Measurements from ENCODE around the gene SETD2. TPM values are rescaled to one million over a fixed set of nuclear protein-coding genes. Genes with fewer than 3 reads are reported as not detected.
A peak's percentile ranks its signal among the peaks of the same experiment; 100 is the strongest.

Gene SETD2
- total RNA-seq, 6 experiments from 2014 or later = 20.3 to 27.0 (median 21.9) TPM

GRCh38 chr3:47017504-47018268, 146.2 kb downstream of the SETD2 start:
- peaks cover 0 to 12% (median 0%) of the 10 kb centered on the region in 4 donors for H3K36me3 ChIP-seq

GRCh38 chr3:47016934-47017435, 146.9 kb downstream of the SETD2 start:
- no peaks in the 10 kb centered on the region for H3K27me3 ChIP-seq
- ATAC-seq (peak in 2 of 4 donors; percentile 3 to 11), DNase-seq (no peak)
- no peak overlapping the region for H3K4me3 ChIP-seq
- WGBS (ENCODE audit: insufficient coverage, low coverage, low lambda C conversion rate, missing lambda C conversion rate) = 40% methylated on average over 1 of the region's 1 CpG
- intact Hi-C loops (cut with DNase I) = no loop called here
- H3K9me3 ChIP-seq = no peaks in the 10 kb centered on the region
- H3K27ac ChIP-seq = peak overlapping the region in 1 of 3 donors; percentile 33
- peaks cover 0 to 37% (median 15%) of the 10 kb centered on the region in 4 donors for H3K4me1 ChIP-seq
- peaks cover 0 to 12% (median 0%) of the 10 kb centered on the region in 4 donors for H3K36me3 ChIP-seq
- TF ChIP-seq CTCF (IDR thresholded peaks at IDR 0.05) = no peak
- TF ChIP-seq POLR2A (IDR thresholded peaks at IDR 0.05) = no peak

More at GRCh38 chr3:47017504-47018268, 146.2 kb downstream of the SETD2 start:
- Histone ChIP-seq H3K4me3 (no peak overlapping the region), H3K9me3 (no peaks in the 10 kb centered on the region), H3K27me3 (no peaks in the 10 kb centered on the region), H3K27ac (peak overlapping the region in 1 of 3 donors; percentile 33), H3K4me1 (peaks cover 0 to 43% (median 15%) of the 10 kb centered on the region in 4 donors)
- TF ChIP-seq CTCF (IDR thresholded peaks at IDR 0.05) (no peak), POLR2A (IDR thresholded peaks at IDR 0.05) (no peak)
- WGBS (ENCODE audit: insufficient coverage, low coverage, low lambda C conversion rate, missing lambda C conversion rate) = 43% methylated on average over 6 of the region's 6 CpGs
- no peak for DNase-seq
- ATAC-seq = peak in 3 of 4 donors; percentile 9 to 40 (median 27)
- intact Hi-C loops (cut with DNase I) = no loop called here

- DNase-seq = peak in 1 of 3 donors; percentile 78
- intact Hi-C loops (cut with DNase I) = no loop called here
- WGBS (ENCODE audit: insufficient coverage, low coverage, low lambda C conversion rate, missing lambda C conversion rate) = 75% methylated on average over 4 of the region's 4 CpGs
- peaks cover 0 to 12% (median 0%) of the 10 kb centered on the region in 4 donors for H3K36me3 ChIP-seq
- peak; percentile 49 to 75 (median 66) for ATAC-seq
- H3K4me3 ChIP-seq = no peak overlapping the region
- no peaks in the 10 kb centered on the region for H3K9me3 ChIP-seq
- no peaks in the 10 kb centered on the region for H3K27me3 ChIP-seq
- TF ChIP-seq POLR2A (IDR thresholded peaks at IDR 0.05) (no peak), CTCF (IDR thresholded peaks at IDR 0.05) (no peak)
- H3K4me1 ChIP-seq = peaks cover 0 to 37% (median 15%) of the 10 kb centered on the region in 4 donors
- H3K27ac ChIP-seq = peak overlapping the region in 1 of 3 donors; percentile 33
Observed at GRCh38 chr3:47016086-47016933, 147.6 kb downstream of the SETD2 start.

GRCh38 chr3:47015151-47015550, 148.8 kb downstream of the SETD2 start:
- Histone ChIP-seq H3K27me3 (no peaks in the 10 kb centered on the region), H3K27ac (peak overlapping the region in 1 of 3 donors; percentile 5), H3K4me1 (peaks cover 0 to 34% (median 15%) of the 10 kb centered on the region in 4 donors), H3K4me3 (no peak overlapping the region), H3K9me3 (no peaks in the 10 kb centered on the region), H3K36me3 (peaks cover 0 to 12% (median 0%) of the 10 kb centered on the region in 4 donors)
- intact Hi-C loops (cut with DNase I) = no loop called here
- no peak for TF ChIP-seq CTCF (IDR thresholded peaks at IDR 0.05)
- TF ChIP-seq POLR2A (IDR thresholded peaks at IDR 0.05) = no peak
- ATAC-seq = peak in 3 of 4 donors; percentile 16 to 53 (median 21)
- DNase-seq = peak in 1 of 3 donors; percentile 48

Data from right lobe of liver (tissue), 6 donors.